Activated effector memory CD4-positive, alpha-beta T cell treated with anti-CD3 and anti-CD28 coated beads, Interleukin-2, amount 50 U/mL, for 16 hours (primary cell): ENCODE results near the gene CASK.
"Not testable (repeated sequence)": the region's sequence is repeated elsewhere in the genome, so short reads cannot be mapped to it uniquely, and the experiment has no call there.

Experiments
- DNase-seq: peaks from one replicate; pipeline ENCODE4 v3.0.0-alpha.2; 2020

CASK gene

DNA sequence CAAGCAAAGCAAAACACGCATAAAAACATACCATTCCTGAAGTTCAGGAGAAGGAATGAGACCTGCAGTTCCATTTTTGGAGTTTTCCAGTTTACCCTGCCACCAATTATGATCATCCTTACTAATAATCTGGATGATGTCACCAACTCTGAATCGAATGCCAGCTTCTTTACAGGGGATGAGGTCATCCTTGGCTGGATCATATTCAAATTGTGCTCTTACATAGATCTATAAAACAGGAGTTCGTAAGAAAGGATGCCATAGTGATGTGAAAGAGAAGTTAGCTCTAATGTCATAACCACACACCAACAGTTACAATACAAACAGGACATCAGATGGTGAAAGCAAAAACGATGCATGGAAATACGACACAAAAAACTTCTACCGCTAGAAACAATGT, 369.7 kb downstream of the CASK start:
- DNase-seq, result no peak

DNA sequence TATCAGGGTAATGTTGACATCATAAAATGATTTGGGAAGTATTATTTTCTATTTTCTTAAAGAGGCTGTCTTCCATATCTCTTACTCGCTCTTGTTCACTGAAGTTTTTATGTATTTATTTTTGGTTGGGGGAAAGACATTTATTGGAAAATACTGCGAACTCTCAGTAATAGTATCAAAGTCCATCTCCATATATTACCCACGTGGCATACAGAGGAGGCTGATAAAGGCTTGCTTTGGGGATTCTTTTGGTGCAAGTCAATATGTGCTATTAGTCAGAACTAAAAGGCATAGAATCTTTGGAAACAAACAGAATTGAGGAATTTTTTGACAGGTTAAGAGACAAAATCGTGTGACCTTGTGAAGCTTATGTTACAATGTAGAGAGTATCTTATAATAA, 374.9 kb downstream of the CASK start:
- DNase-seq, result no peak

DNA sequence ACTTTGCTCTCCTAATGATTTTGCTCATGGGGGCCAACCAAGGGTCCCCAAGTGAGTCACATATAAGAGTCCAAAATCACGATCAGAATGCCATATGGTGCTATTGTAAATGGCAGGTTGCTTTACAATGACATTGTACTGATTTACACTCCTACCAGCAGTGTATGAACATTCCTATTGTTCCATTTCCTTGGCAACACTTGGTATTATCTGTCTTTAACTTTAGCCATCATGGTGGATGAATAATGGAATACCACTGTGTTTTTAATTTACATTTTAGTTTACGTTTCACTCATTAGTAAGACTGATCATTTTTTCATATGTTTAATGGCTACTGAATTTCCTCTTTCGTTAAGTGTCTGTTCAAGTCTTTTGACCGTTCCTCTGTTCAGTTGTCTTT, 379.7 kb downstream of the CASK start:
- no peak for DNase-seq

DNA sequence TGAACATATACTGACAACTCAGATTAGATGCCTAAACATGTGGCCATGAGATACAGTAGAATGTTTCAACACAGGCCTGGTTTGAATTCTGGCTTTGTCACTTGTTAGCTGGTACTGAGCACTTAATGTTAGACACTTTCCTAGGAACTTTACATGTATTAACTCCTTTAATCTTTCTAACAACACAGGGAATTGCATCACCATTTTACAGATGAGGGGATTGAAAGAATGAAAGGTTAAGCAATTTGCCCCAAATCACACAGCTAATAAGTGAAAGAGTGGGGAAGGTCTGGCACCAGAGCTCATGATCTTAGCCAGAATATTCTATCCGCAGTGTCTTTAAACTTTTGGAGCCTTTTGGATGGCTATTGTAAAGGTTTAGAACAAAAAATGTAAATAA, 380.3 kb downstream of the CASK start:
- DNase-seq, result no peak

DNA sequence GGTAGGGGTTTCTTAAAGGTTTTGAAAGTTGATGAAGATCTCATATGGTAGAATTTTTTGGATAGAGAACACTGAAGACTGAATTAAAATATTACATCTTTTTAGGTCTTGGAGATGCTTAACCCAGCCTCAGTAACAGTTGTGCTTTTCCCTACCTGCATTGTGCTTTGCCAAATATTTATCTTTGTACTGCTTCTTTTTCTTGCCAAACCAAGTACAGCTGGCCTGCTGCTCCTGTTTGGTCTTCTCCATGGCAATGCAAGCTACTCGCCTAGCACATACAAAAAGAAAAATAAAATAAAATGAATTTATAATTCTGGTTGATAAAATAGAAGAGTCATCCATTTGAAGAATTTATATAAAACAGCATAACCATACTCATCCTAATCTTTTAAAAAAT, 380.8 kb downstream of the CASK start:
- no peak for DNase-seq

DNA sequence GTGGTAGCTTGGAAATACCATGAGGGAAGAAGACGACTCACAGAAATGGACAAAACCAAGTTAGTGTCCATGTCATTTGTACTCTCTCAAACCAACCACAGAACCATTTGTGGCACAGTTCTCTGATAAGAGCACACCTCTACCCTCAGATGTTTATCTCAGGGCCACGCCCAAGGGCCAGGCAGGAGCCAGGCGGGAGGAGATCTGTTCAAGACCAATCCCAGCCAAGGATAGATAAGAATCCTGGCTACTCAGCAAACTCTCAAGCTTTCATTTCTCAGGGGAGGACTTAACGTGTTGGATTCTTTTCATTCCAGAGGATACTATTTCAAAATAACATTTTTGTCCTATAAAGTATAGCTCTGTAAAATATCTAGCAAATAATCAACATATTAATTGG, 381.2 kb downstream of the CASK start:
- no peak for DNase-seq

DNA sequence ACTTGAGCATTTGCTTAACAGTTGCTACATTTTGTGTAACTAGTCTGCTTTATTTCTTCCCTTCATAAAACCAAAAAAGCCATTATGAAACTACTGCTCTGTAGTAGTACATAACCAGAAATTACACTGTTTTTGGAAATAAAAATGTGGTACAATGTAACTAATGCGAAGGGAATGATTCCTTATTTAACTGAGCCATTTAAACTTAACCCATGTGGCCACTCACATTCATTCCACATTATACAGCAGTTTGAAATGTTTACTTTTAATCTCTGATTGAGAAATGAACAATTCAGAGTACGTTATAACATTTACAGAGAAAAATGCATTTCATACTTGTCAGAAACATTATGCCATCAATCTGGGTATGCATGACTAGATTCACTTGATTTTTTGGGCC, 382.0 kb downstream of the CASK start:
- DNase-seq, result no peak

DNA sequence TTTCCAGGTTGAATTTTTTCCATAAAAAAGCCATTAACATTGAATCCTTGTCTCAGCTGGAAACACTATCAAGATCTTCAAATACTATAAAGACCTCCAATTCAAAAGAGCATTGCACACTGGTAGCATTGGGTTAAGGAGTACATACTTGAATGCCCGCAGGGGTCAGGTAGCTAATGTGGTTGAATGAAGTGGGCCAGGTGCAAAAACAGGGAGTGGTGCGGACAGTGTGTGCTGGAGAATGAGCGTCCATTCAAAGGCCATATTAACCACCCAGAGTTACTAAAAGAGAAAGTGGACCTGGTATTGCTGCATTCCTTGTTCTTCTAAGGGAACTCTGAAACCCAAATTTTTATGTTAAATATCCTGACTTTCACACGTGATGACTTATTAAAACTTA, 384.6 kb downstream of the CASK start:
- DNase-seq, result no peak

DNA sequence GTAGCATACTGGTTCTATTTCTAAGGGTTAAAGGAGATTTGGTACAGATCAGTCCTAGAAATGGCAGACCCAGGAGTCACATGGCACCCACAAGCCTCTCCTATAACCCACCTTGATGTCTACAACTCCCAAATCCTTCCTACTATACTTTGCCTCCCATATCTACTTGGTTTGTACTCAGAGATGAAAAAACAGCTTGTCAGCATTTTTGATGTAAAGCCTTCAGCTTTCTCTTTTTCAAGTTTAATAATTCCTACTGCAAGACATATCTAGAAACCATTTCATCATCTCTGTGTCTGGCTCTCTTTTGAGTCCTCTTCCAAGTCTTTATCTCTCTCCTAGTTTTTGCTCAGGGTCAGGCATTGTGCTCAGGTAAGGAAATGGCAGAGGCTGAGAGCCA, 393.3 kb downstream of the CASK start:
- no peak for DNase-seq

DNA sequence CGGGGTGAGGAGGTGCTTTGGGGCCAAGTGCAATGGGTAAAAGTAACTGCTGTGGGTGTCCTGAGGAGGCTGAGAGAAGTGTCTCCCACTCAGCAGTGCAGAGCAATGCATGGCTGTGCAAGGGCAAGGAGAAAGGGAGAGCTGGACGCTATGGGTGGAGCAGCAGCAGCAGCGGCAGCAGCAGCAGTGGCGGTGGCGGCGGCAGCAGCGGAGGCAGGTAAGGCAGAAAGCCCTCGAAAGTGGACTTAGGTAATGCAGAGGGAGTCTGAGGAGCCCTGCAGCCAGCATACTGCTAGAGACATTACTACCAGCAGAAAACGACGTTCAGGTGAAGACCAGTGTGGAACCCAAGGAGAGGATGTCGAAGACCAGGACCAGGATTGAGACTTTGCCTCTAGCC, 394.1 kb downstream of the CASK start:
- no peak for DNase-seq

DNA sequence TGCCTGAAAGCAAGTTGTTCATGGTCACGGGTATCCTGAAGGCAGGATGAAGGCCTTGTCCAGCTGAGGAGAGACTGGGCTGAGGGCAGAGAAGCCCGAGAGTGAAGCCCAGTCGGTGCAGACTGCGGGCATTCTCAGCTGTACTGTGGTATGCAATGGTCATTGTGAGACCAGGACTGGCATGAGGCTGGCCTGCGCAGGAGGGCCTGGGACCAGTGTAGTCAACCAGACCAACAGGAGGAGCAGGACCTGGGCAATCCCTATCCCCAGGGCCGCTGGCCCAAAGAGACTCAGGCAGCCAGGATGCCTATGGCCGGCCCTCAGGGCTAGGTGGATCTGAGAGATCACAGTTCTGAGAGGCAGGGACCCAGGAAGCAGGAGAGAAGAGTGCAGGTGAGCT, 394.6 kb downstream of the CASK start:
- DNase-seq, result no peak

DNA sequence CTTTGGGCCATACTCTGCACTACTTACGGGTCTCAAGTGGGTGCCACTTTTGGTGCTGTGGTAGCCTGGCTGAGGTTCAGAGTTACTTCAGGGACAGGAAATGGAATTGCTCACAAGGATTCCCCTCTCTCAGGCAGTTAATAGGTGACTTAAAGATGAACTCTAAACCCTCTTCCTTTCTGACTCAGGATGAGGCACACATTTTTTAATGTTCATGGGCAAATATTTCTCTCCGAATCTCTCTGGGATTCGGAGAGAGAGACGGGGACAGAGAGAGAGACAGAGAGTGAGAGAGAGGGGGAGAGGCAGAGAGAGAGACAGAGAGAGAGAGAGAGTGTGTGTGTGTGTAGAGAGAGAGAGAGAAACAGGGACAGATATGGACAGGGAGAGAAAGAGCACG, 396.4 kb downstream of the CASK start:
- DNase-seq, result no peak

DNA sequence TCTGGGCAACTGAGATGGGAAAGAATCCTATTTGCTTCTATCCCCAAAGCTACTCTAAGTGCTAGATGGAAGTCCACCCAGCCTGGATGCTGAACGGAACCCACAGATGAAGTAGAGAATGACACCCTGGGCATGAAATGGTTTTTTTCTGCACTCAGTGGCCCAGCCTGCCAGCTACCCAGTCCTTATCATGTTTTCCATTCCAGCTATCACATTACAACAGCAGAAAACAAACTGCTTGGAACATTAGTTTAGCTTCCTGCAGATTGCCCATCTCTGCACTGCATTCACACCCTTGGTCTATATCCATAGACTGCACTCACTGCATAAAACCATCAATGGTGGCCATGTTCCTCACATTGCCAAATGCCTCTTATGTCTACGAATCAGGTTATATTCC, 397.1 kb downstream of the CASK start:
- DNase-seq, result no peak

DNA sequence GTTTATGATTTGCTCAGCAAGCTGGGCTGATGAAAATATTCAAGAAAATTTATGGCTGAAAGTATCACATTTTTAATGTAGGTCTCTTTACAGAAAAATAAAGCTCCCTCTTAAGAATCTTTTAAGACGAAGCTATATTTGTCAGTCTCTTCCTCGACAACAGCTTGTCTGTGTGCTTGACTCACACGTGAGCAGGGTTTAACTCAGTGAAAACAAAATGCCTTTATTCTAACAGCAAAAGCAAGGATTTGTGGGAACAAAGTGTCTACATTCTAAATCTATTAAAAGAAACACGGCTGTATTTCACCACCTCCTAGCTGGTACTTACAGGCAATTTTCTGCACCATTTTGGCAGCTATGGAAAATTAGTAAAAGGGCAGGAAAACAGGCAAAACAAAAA, 400.7 kb downstream of the CASK start:
- DNase-seq, result no peak

DNA sequence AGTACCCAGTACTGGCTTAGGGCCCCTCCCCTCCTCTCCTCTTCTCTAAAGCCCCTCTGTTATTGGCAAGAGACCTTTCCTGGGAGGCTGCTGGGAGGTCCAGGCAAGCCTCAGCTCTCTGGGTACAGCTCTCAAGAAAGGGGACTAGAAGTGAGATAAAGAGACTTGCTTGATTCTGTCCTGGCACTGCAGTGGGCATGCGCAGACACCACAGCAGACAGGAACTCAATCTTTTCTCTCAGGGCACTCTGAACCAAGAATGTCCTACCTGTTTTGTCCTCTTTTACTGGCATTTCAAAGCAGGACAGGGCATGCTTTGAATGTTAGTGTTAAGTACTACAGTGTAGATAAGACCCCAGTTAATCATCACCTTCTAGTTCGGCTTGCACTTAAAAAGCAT, 401.3 kb downstream of the CASK start:
- no peak for DNase-seq

DNA sequence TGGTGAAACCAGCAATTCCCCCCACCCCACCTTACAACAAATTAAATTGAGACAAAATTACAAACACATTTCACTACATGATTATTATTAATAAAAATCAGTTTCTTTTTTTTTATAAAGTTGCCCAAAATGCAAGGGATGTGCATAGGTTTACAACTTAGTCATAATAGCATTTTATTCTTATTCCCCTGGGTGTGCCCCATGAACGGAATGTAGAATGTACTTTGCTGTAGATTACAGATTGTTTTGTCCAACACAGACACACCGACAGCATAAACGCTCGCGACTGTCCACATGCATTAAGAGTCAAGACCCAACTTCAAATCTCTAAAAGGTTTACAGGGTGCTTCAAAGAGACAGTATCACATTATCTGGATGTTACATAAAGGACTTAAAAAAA, 403.9 kb downstream of the CASK start:
- DNase-seq, result no peak

DNA sequence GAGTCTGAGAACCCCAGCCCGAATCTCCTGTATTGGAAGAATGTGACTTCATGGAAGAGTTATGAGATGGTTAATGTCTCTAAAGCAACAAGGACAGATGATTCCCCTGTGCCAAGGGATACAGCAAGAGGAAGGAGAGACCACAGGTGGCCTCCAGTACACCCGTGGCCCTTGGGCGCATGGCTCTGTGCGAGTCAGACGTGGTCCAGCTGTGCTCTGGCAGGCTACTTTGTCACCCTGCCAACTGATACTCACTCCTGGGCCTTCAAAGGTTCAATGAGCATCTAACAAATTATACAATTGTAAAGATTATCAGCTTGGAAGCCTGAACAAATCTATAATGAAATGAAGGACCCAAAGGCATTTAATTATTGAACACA, 404.5 kb downstream of the CASK start:
- no peak for DNase-seq

DNA sequence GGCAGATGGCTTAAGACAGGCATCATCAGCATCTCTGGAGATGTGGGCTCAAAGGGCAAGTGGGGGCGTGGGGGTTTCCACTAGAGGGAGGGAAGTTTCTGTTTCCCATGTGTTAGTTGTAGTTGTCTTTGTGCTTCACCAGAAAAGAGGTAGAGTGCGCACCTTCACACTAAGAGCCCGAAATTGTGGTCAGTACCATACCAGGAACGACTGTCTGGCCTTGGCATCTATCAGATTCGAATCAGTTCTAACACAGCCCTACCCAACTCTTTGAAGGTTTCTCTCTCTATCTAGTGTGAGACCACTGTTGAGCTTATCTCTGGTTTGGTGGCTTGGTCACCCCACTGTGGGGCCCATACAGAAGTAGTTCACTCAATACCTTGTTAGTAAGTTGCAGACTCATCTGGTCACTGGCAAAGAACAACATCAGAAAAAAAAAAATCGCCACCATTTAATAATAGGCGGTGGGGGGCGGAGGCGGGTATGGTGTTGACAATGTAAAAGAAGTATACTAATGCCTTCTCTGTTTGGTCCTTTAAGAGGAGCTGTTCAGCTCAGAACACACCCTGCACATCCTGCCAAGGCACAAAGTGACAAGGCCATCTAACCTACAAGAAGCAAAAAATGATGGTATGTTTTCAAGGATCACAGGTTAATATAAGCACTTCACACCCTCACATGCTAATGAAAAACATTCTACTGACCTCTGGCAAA, 405.1 kb downstream of the CASK start:
- DNase-seq, result peak; percentile 75

DNA sequence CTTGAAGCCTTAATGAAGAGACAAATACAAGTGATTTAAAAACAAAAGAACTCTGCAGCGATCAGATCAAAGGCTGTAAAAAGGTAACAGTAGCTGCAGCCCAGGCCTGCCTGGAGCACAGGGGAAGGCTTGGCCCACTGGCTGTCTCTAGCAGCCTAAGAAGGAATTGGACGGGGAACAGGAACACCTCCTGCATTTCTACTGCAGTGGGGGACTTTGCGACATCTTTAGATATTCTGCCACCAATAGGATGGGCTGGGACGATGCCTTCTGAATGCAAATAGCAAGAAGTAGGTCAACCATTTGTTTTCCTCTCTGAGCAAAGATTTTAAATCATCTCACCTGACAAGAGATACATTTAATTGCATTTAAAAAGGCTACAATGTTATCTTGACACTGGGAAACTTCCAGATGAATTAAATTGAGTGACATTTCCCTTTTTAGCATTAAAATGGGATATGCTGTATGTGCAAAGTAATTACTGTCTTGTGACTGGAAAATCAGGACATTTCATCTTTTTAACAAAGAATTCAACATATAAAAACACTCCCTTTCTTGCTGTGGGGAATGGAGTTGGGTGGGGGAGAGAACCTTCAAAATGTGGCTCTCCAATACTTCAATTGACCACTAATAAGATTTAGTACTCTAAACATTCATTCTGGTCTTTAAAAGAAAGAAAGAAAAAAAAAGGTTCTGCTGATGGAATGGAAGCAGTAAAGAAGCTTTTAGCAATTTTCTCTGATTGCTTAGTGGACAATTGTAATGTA, 406.2 kb downstream of the CASK start:
- no peak for DNase-seq

DNA sequence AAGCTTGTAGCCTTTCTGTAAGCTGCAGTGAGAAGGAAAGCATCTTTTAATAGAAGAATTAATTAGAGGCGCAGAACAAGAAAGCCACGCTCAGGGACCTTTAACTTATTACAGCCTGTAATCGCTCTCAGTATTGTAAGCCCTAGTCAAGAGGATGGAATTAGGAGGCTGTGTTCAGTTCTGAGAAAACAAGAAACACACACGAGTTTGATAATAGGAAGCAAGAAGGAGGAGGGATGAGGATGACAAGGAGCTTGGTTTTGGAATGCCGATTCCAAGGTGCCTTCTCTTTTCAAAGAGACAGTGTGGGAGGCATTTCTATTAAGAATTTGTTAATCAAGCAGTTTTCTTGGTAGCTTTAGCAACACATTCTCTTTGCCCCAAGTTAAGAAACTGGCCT, 406.9 kb downstream of the CASK start:
- no peak for DNase-seq

DNA sequence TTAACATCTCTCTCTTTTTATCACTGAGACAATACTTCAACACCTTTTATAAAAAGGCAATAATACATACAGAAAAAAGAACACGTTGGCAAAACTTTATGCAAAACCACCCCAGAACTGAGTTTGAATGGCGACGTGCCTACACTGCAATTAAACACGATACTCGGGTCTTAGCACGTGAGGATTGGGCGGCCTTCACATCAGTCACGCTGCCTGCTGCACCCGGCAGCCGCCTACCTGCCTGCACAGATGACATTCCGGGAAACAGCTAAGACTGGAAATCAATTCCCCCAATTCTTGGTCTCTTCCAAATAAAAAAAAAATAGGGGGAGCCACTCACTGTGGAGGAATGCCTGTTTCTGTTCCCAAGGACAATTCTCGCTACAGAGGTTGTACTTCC, 408.0 kb downstream of the CASK start:
- no peak for DNase-seq

DNA sequence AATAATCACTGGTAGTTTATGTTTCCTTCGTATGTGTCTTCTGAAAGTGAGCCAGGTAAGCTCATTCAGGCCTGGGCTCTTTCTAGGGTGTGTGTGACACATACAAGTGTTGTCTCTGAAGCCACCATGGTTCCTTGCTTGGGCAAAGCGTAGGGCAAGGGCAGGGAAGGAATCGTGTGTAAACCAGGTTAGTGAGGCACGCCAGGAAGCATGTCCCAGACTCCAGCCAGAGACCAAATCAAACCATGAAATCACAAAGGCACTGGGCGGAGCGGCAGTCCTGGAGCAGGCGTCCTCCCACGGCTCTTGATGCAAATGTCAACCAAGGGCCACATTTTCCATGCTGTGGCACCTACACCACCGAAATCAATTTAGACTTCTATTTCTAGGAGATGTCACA, 409.2 kb downstream of the CASK start:
- DNase-seq, result no peak

DNA sequence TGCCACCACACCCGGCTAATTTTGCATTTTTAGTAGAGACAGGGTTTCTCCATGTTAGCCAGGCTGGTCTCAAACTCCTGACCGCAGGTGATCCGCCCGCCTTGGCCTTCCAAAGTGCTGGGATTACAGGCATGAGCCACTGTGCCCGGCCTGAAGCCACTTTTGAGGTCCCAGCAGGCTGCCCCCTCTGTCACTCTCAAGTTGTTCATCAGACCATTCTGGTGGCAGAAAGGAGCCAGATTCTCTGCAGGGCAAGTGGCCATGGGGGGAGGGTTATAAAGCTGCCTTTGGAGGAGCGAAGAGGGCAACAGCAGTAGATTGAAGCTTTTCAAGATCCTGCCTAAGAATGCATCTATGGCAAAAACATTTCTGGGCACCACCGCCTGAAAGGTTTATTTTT, 410.5 kb downstream of the CASK start:
- DNase-seq, result not testable (repeated sequence)

DNA sequence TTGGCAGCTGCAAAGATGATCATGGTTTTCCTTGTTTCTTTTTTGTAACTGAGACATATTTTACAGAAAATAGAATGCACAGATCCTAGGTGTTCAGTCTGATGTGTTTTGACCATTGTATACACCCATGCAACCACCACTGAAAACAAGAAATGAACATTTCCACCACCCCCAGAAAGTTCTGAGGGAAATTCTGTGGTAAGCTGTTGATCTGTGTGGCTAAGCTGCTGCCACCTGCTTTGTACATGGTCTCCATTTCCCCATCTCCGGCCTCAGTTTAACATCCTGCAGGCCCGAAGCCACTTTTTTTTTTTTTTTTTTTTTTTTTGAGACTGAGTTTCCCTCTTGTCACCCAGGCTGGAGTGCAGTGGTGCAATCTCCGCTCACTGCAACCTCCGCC, 411.0 kb downstream of the CASK start:
- no peak for DNase-seq

DNA sequence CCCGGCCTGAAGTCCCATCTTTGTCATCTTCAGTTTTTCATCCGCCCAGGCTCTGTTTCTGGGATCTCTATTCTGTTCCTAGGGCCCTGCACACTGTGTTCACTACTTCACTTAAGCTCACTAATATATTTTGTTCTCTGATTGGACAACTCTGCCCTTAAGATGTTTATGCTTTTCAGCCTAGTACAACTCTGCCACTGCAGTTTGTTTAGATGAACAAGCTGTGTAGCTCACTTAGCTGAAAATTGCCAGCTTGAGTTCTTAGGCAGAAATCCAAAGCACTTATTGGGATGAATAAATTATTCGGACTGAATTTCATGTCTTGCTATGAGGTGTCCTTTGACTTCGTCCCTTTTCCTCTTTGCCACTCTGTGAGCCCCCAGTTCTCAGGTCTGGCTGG, 415.4 kb downstream of the CASK start:
- DNase-seq, result no peak
